HG03457 (cell line): ENCODE measurements around the gene SRCIN1.
"Not testable (repeated sequence)": the region's sequence is repeated elsewhere in the genome, so short reads cannot be mapped to it uniquely, and the experiment has no call there.

Experiments used
- ATAC-seq: cut with Tn5 transposase; IDR thresholded peaks from one replicate; pipeline ENCODE4 v1.9.1; 2021; ENCODE audit warnings: moderate number of reproducible peaks; ENCODE audit not compliant: unreplicated experiment

SRCIN1 gene, protein sequence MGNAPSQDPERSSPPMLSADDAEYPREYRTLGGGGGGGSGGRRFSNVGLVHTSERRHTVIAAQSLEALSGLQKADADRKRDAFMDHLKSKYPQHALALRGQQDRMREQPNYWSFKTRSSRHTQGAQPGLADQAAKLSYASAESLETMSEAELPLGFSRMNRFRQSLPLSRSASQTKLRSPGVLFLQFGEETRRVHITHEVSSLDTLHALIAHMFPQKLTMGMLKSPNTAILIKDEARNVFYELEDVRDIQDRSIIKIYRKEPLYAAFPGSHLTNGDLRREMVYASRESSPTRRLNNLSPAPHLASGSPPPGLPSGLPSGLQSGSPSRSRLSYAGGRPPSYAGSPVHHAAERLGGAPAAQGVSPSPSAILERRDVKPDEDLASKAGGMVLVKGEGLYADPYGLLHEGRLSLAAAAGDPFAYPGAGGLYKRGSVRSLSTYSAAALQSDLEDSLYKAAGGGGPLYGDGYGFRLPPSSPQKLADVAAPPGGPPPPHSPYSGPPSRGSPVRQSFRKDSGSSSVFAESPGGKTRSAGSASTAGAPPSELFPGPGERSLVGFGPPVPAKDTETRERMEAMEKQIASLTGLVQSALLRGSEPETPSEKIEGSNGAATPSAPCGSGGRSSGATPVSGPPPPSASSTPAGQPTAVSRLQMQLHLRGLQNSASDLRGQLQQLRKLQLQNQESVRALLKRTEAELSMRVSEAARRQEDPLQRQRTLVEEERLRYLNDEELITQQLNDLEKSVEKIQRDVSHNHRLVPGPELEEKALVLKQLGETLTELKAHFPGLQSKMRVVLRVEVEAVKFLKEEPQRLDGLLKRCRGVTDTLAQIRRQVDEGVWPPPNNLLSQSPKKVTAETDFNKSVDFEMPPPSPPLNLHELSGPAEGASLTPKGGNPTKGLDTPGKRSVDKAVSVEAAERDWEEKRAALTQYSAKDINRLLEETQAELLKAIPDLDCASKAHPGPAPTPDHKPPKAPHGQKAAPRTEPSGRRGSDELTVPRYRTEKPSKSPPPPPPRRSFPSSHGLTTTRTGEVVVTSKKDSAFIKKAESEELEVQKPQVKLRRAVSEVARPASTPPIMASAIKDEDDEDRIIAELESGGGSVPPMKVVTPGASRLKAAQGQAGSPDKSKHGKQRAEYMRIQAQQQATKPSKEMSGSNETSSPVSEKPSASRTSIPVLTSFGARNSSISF

DNA sequence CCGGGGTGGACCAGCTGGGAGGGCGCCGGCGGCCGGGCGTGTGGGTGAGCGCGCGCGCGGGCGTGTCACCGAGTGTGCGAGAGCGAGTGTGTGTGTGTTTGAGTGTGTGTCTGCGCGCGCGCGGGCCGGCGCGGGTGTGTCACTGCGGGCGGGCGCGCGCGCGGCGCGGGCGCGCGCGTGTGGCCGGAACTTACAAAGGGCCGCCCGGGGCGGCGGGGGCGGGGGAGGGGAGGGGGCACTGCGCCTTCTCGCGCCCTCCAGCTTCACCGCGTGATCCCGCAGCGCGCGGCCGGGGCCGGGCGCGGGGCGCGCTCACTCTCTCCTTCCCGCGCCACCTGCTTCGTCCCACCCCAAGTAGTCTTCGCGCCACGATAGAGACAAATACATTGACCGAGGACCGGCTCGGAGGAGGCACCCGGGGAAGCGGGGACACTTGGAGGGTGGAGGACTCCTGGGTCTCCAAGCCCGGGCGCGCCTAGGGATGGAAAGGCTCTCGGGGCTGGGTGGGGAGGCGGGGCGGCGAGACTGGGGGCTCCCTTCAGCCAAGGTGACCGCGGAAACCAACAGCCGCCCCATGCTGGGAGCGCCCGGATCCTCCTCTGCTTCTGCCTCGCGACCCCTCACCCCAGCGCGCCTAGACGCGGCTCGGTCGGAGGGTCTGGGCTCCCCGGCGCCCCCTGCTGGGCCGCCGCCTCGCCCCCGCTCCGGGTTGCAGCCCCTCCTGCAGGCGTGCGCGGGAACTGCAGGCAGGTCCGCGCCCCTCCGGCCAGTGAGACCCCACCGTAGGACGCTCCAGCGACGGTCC lies at the start of gene SRCIN1:
Gene SRCIN1 (minus strand): TSS at position 112 of the 805 bp plus-strand sequence. CDS start 247 bp downstream, outside the sequence.
- no peak for ATAC-seq

DNA sequence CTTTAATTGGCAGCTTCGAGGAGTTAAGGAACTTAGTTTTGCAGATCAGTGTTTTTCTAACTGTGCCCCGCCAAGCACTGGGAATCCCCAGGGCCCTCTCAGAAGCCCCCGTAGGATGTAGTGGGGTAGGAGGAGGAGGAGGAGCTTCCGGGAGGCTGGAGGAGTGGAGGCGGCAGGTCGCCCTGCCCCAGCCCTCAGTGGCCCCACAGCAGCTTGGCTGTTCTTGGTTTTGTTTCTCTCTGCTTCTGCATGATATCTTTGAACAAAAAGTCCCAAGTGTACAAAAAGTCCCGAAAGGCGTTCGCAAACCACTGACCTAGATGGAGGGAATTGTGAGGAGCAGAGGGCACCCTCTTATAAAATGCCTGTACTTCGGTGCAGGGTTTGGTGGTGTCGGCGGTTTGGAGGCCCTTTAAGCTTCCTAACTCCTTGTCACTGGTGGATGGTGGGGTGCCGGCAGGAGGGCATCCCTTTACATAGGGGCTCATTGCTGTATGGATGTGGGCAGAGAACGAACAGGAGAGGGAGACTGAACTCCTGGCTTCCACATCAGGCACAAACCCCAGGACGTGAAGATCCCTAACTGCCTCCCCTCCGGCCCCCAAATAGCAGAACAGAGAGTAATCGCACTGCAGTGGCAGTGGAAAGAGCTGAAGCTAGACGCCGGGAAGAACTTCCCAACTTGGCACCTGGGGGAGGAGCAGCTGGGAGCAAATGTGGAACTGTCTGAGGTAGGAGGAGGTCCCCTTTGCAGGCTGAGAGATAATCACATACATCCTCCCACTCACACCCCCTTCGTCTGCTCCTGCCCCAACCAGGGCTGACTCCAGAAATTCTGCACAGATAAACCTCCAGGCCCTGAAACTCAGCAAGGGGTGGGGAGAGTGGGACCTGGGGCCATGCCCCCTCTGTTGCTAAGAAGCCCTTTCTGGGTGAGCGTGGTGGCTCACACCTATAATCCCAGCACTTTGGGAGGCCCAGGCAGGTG lies 49.0 kb upstream of the SRCIN1 start:
- no peak for ATAC-seq

DNA sequence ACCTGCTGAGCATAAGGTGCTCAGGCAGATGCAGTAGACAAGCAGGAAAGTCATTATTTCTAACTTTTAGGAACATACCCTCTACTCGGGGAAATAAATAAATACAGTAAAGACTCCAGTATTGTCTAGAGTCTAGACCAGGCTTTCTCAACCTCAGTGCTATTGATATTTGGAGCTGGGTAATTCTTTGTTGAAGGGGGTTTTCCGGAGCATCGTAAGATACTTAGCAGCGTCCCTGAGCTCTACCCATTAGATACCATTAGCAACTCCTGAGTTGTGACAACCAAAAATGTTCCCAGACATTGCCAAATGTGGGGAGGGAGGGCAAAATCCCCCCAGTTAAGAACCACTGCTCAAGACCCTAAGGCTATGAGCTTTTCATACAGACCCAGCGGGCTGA lies 47.9 kb upstream of the SRCIN1 start:
- no peak for ATAC-seq

DNA sequence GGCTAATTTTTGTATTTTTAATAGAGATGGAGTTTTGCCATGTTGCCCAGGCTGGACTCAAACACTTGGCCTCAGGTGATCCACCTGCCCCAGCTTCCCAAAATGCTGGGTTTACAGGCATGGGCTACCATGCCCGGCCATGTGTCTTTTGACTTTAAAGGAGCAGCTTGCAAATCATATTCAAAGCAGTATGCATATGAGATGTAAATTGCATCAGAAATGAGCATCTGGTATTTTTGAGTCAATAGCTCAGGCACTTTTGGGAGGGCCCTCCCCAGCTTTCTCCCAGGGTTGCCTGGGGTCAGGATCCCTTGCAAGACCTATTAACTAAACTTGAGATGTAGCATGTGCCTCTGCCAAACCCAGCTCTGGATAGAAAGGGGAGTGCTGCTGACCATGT lies 47.5 kb upstream of the SRCIN1 start:
- no peak for ATAC-seq

DNA sequence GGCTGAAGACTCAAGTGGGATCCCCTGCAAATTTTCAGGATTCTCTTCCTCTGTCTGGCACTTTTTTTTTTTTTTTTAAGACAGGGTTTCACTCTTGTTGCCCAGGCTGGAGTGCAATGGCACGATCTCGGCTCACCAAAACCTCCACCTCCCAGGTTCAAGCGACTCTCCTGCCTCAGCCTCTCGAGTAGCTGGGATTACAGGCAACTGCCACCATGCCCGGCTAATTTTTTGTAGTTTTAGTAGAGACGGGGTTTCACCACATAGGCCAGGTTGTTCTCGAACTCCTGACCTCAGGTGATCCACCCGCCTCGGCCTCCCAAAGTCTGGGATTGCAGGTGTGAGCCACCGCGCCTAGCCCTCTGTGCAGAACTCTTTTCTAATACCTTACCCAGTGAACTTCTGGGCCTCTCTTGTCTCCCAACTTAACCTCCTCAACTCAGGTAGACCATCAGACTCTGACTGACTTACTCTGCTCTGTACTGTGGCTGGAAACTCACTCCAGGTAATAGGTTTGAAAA lies 45.0 kb upstream of the SRCIN1 start:
- not testable (repeated sequence) for ATAC-seq

DNA sequence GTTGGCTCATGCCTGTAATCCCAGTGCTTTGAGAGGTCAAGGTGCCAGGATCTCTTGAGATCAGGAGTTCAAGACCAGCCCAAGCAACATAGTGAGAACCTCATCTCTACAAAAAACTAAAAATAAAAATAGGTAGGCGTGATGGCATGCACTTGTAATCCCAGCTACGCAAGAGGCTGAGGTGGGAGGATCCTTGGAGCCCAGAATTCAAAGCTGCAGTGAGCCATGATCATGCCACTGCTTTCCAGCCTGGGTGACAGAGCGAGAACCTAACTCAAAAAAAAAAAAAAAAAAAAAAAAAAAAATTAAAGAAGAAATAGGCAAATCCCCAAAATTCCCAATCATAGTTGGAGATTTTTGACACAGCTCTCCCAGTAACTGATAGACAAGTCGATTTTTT lies 32.2 kb upstream of the SRCIN1 start:
- ATAC-seq, result no peak

DNA sequence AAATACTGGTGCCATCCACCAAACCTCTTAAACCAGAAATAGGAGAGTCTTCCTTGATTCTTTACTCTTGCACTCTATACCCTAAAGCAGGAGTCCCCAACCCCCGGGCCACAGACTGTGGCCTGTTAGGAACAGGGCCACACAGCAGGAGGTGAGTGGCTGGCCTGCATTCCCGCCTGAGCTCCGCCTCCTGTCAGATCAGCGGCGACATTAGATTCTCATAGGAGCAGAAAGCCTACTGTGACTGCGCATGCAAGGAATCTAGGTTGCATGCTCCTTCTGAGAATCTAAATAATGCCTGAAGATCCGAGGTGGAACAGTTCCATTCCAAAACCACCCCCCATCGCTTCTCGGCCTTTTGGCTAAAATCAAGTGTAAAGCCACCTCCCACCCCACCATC lies 30.3 kb upstream of the SRCIN1 start:
- ATAC-seq, result no peak

DNA sequence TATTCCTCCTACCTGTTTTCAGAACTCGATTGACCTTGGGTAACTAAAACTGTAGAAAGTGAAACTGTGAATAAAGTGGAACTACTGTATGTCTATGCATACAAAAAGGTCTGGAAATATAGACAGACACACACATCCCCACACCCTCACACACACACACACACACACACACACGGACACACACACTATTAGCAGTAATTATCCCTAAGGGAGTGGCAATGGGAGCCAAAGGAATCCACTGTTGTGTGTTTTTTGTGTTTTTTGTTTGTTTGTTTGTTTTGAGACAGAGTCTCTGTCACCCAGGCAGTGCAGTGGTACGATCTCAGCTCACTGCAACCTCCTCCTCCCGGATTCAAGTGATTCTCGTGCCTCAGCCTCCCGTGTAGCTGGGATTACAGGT lies 26.6 kb upstream of the SRCIN1 start:
- ATAC-seq, result no peak

DNA sequence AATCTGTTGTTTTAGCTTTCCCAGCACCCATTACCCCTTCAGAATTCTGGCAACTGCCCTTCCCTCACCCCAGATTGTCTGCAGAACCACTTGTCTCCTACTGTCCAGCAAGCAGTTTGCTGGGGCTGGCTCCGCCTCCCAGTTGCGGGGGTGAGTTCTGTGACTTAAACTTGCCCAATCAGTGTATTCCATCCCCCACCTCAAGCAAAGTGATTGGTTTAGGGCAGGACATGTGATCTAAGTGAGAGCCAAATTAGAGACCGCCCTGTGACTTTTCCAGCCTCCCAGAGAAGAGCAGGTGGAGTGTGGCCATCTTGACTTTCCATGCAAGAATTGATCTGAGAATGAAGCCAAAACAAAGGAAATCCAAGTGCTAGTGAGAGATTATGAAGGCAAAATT lies 22.7 kb upstream of the SRCIN1 start:
- ATAC-seq, result no peak

DNA sequence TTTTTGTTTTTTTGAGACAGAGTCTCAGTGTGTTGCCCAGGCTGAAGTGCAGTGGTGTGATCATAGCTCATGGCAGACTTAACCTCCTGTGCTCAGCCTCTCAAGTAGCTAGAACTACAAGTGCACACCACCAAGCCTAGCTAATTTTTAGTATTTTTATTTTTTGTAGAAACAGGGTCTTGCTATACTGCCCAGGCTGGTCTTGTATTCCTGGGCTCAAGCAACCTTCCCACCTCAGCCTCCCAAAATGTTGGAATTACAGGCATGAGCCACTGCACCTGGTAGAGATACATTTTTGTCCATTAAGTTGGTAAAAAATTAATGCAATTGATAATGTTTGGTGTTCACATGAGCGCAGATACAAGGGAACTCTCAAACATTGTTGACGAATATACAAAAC lies 22.2 kb upstream of the SRCIN1 start:
- no peak for ATAC-seq

DNA sequence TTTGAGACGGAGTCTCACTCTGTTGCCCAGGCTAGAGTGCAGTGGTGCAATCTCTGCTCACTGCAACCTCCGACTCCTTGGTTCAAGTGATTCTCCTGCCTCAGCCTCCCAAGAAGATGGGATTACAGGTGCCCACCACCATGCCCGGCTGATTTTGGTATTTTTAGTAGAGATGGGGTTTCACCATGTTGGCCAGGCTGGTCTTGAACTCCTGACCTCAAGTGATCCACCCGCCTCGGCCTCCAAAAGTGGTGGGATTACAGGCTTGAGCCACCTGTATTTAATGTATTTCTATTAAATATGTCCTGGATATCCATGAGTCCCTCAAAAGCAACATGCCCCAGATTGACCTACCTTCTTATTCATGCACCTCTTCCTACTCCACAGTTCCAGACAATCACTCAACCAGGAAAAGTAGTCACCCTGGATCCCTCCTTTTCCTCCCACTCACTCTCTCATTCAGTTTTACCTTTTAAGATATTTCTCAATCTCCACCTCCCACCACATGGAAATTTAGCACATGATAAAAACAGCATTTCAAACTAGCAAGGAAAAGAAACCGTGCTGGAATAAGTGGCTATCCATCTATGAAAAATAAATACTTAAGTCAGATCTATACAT lies 21.0 kb upstream of the SRCIN1 start:
- not testable (repeated sequence) for ATAC-seq

DNA sequence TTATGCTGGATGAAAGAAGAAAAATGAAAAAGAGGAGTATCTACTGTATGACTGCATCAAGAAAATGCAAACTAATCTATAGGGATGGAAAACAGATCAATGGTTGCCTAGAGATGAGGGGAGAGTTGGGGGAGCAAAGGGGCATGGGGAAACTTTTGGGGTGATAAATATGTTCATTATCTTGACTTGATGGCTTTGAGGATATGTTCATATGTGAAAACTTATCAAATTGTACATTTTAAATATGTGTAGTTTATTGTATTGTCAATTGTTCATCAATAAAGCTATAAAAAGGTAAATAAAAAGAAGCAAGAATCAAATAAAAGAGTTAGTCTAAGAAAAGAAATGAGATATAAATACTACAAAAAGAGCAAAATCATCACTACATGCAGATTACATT lies 19.7 kb upstream of the SRCIN1 start:
- no peak for ATAC-seq

DNA sequence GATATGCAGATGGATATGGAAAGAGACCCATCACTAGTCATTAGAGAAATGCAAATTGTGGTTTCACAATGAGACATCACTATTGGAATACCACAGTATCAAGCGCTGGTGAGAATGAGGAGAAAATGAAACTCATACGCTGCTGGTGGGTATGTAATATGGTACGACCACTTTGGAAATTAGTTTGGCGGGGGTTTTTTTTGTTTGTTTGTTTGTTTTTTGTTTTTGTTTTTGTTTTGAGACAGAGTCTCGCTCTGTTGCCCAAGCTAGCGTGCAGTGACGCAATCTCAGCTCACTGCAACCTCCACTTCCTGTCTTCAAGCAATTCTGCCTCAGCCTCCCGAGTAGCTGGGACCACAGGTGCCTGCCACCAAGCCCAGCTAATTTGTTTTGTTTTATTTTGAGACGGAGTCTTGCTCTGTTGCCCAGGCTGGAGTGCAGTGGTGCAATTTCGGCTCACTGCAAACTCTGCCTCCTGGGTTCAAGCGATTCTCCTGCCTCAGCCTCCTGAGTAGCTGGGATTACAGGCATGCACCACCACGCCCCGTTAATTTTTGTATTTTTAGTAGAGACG lies 19.1 kb upstream of the SRCIN1 start:
- ATAC-seq, result not testable (repeated sequence)

DNA sequence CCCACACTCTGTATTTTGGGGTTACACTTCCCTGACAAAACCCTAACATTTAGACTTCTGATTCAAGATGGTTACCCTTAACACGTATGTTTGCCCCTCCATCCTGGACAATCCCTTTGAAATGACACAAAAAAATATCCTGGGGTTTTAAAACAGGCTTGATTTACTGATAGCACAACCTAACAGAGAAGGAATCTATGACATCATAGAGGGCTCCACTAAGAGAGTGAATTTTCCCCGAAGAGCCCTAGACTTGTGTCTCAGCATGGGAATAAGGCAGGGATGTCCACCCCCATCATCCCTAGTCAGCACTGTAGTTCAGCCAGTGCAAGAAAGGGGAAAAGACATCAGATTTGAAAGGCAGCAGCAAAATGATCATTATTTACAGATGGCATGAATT lies 15.8 kb upstream of the SRCIN1 start:
- ATAC-seq, result no peak

DNA sequence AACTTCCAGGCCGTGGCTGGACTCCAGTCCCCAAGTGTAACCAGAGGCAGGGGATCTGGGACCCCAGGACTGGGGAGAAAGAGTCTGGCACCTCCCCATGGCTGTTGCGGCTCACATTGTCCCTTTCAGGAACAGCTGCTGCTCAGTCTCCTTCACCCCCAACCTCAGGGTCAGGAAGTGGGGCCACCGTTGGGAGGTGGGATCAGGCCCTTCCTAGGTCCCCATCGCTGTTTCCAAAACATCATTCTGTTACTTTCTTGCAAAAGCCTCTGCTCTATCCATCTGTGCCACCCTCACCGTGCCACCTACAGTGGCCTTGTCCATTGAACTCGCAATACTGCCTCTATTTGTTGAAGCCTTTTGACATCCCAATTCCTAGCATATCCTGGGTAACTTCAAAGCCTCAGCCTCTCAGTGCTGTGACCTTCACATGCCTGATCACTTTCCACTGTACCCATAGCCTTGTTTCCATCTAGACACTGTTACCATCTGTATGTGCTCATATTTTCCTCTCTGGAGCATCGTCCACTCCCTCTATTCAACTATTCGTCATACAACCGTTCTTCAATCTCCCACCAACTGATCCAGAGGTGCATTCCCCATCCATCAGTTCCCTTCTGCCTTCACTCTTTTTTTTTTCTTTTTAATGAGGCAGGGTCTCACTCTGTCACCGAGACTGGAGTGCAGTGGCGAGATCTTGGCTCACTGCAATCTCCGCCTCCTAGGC lies 15.0 kb upstream of the SRCIN1 start:
- ATAC-seq, result no peak

DNA sequence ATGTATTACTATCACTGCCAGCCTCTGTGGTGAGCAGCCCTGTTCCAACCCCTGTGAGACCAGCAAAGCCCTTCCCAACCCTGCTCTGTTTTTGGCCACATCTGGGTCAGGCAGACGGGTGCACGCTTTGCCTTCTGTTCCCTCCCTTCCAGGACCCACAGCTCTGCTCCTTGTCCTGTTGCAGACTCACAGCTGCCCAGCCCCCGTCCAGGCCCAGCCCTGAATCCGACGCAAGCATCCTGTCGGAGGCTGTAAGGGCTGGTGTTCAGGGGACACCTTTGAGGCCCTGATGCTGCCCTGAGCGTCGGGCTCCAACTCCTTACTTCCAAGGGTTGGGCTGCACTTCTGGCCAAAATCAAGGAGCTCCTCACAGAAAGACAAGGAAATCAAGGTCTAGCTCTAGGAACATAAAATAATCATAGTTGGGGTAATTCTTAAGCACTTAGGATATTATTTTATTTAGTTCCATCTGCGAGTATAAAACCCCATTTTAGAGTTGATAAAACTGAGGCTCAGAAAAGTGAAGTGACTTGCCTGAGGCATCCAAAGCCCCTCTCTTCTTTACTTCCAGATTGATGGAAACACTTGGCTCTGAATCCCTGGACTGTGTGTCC lies 14.3 kb upstream of the SRCIN1 start:
- ATAC-seq, result no peak

DNA sequence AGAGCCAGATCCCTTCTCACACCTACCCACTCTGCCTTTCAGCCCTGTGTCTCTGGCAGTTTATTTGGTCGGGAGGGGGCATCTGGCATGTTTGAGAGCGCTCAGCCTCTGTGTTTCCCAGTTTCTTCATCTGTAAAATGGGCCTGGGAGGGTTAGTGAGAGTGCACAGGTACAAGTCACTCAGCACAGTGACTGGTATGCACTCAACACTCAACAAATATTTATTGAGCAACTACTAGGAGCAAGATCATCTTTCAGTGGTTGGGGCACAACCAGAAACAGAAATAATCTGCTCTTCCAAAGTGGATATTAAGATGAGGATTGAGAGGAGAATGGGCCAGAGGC lies 13.7 kb upstream of the SRCIN1 start:
- no peak for ATAC-seq
